HUES64 (cell line): ENCODE results near the gene CCDC34.
"Not testable (repeated sequence)": the region's sequence is repeated elsewhere in the genome, so short reads cannot be mapped to it uniquely, and the experiment has no call there.

ENCODE experiments used
- H3K27ac ChIP-seq: 2 replicates; pipeline ENCODE4 v1.7.0; 2013; ENCODE audit warnings: low read depth, low read length, inconsistent platforms
- H3K27me3 ChIP-seq: 2 replicates; pipeline ENCODE4 v1.6.1; 2013; ENCODE audit warnings: mild to moderate bottlenecking, low read length; ENCODE audit not compliant: insufficient read depth
- H3K36me3 ChIP-seq: 2 replicates; pipeline ENCODE4 v1.6.1; 2013; ENCODE audit warnings: mild to moderate bottlenecking, low read length; ENCODE audit not compliant: insufficient read depth
- H3K4me1 ChIP-seq: 2 replicates; pipeline ENCODE4 v1.6.1; 2013; ENCODE audit warnings: mild to moderate bottlenecking, low read length, moderate library complexity; ENCODE audit not compliant: insufficient read depth
- H3K4me3 ChIP-seq: 2 replicates; pipeline ENCODE4 v1.5.1; 2013; ENCODE audit warnings: mild to moderate bottlenecking, low read length, moderate library complexity
- H3K9ac ChIP-seq: 2 replicates; pipeline ENCODE4 v1.6.1; 2013; ENCODE audit warnings: mild to moderate bottlenecking, low read depth, low read length
- H3K9me3 ChIP-seq: 2 replicates; pipeline ENCODE4 v1.6.1; 2013; ENCODE audit warnings: low read depth, low read length; ENCODE audit not compliant: insufficient read depth
- WGBS: fragments of 150-250, 120-280 bp; methylation state at CpG from one replicate; pipeline ENCODE4 v1.1.7; 2013; ENCODE audit warnings: missing lambda C conversion rate; 5-methylcytosine and 5-hydroxymethylcytosine counted together

Gene CCDC34

DNA sequence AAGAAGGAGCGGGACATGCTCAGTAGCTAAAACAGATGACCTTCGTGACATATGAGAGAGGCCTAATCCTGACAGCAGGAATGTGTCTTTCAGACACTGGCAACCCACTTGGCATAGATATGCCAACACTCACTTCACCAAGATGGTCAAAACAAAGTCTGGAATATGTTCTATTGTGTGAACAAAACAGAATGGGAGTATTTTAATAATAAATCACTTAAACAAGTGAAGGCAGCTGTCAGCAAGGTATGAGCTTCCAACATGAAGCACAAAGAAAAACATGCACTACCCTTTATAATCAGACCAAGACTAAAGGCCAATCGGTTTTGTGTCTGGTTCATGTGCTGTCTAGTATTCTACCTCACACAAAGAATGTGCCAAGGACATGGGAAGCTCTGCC, 23.1 kb downstream of the CCDC34 start:
- 89% methylated on average over 3 of the region's 3 CpGs for WGBS
- no peak overlapping the region for H3K4me3 ChIP-seq
- H3K9ac ChIP-seq: no peak overlapping the region
- H3K9me3 ChIP-seq: no peaks in the 10 kb centered on the region
- H3K4me1 ChIP-seq: no peaks in the 10 kb centered on the region
- no peak overlapping the region for H3K27ac ChIP-seq
- no peaks in the 10 kb centered on the region for H3K27me3 ChIP-seq
- peaks cover 24% of the 10 kb centered on the region for H3K36me3 ChIP-seq

DNA sequence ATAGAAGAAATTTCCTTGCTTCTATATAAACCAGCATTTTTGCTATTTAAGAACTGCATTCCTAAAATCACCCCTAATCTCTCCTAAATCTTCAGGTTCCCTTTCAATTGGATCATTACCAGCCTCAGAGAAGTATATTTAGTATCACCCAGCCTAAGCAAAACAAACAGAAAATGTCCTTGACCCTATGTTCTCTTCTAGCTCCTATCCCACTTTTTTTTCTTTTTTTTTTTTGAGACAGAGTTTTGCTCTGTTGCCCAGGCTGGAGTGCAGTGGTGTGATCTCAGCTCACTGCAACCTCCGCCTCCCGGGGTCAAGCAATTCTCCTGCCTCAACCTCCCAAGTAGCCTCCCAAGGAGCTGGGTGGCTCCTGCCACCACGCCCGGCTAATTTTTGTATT, 28.3 kb downstream of the CCDC34 start:
- WGBS: 93% methylated on average over 4 of the region's 4 CpGs
- peaks cover 13% of the 10 kb centered on the region for H3K4me1 ChIP-seq

DNA sequence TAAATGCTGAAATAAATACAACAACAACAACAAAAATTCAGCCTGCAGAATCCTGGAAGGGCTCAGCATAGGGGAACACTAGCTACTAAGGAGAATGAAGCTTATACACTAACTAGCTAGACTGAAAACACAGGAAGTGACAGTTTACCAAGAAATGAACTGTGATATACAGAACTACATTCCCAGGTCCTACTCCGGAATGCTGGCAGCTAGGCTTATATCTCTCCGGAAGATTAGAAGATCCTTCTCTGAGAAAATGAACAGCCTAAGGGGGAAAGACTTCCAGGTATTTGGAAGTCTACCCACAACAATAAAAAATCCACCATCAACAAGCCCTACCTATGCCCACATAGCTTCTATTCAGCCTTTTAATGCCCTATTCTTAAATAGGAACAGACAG, 31.0 kb downstream of the CCDC34 start:
- Histone ChIP-seq H3K36me3 (0 out of 2 replicates have a peak, but pooled peaks cover 4% of the 10 kb centered on the region), H3K9ac (no peak overlapping the region), H3K27ac (no peak overlapping the region), H3K9me3 (no peaks in the 10 kb centered on the region), H3K4me1 (peaks cover 22% of the 10 kb centered on the region), H3K4me3 (no peak overlapping the region), H3K27me3 (no peaks in the 10 kb centered on the region)
- 83% methylated on average over 2 of the region's 2 CpGs for WGBS

More for the DNA sequence above, 28.3 kb downstream of the CCDC34 start:
- H3K27me3 ChIP-seq, H3K4me3 ChIP-seq, H3K27ac ChIP-seq, H3K9me3 ChIP-seq, H3K9ac ChIP-seq, H3K36me3 ChIP-seq: not testable (repeated sequence)

DNA sequence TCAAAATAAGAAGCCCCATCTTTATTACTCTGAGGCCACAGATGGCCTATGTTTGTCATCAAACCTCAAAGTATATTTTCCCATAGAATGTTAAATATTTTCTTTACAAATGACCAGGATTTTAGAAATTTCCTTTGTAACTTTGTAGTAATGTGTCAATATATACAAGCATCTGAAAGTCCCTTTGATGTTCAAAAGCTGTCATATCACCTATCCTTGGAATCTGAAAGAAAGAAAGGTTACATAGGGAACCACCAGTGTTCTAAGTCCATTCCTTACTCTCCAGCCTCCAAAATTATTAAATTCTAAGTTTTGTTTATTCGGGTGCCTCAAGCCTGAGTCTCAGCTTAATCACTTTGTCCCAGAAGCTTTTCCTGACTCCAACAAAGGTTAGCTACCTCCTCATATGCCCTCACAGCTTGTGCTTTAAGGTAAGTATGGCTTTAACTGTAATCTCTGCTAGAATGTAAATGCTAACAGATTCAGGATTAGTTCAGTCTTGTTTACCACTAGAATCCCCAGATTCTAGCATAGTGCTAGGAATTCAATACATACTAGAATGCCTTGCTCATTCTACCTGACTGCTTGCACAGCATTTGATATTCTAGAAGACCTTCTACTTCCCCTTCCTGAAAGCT, 32.3 kb downstream of the CCDC34 start:
- WGBS: 96% methylated on average over 1 of the region's 1 CpG
- Histone ChIP-seq H3K4me1 (peaks cover 22% of the 10 kb centered on the region), H3K4me3 (no peak overlapping the region), H3K9ac (no peak overlapping the region), H3K36me3 (0 out of 2 replicates have a peak, but pooled peaks cover 4% of the 10 kb centered on the region), H3K27me3 (no peaks in the 10 kb centered on the region), H3K9me3 (no peaks in the 10 kb centered on the region), H3K27ac (no peak overlapping the region; the same call in 1 of the 2 replicates)

DNA sequence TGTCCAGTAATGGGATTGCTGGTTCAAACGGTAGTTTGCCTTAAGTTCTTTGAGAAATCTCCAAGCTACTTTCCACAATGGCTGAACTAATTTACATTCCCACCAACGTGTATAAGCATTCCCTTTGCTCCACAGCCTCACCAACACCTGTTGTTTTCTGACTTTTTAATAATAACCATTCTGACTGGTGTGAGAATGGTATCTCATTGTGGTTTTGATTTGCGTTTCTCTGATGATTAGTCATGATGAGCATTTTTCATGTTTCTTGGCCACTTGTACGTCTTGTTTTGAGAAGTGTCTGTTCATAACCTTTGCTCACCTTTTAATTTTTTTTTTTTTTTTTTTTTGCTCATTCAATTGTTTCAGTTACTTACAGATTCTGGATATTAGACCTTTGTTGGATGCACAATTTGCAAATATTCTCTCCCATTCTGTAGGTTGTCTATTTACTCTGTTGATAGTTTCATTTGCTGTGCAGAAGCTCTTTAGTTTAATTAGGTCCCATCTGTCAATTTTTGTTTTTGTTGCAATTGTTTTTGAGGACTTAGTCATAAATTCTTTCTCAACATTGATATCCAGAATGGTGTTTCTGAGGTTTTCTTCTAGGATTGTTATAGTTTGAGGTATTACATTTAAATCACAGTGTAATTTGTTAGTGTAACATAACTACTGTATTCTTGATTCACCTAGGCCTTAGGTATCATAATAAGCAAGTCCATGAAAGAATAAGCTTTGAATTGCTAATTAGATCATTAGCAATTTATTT, 33.0 kb downstream of the CCDC34 start:
- 95% methylated on average over 4 of the region's 4 CpGs for WGBS
- peaks cover 22% of the 10 kb centered on the region for H3K4me1 ChIP-seq

DNA sequence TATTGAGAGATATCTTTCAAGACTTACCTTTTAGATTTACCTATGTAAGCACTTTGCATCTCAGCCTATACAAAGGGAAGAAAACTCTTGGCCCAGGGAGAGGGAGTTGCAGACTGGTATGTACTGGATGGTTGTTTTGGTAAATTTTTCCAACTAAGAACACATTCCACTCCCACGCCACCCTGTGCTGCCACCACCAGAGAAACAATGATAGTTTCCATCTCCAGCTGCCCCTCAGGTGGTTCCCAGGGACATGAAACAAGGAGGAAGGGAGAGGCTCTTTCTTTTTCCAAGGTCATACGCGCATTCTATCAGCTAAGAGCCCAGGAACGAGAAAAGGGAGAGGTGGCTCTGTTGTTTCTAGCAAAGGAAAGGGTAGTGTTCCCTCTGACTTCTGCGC, 34.4 kb downstream of the CCDC34 start:
- Histone ChIP-seq H3K9ac (no peak overlapping the region), H3K27me3 (no peaks in the 10 kb centered on the region), H3K4me3 (no peak overlapping the region), H3K4me1 (peaks cover 22% of the 10 kb centered on the region), H3K9me3 (no peaks in the 10 kb centered on the region), H3K36me3 (0 out of 2 replicates have a peak, but pooled peaks cover 4% of the 10 kb centered on the region), H3K27ac (peak overlapping the region; percentile 48; the same call in 1 of the 2 replicates)
- WGBS: 50% methylated on average over 4 of the region's 5 CpGs

More for the DNA sequence above, 33.0 kb downstream of the CCDC34 start:
- Histone ChIP-seq H3K9ac (no peak overlapping the region), H3K27ac (no peak overlapping the region), H3K4me3 (no peak overlapping the region), H3K9me3 (no peaks in the 10 kb centered on the region), H3K36me3 (0 out of 2 replicates have a peak, but pooled peaks cover 4% of the 10 kb centered on the region), H3K27me3 (no peaks in the 10 kb centered on the region)

GRCh38 chr11:27327064-27327463, 36.0 kb downstream of the CCDC34 start:
- H3K27me3 ChIP-seq, H3K36me3 ChIP-seq, H3K9ac ChIP-seq, H3K27ac ChIP-seq, H3K9me3 ChIP-seq, H3K4me3 ChIP-seq: not testable (repeated sequence)
- 86% methylated on average over 1 of the region's 2 CpGs for WGBS
- H3K4me1 ChIP-seq: peaks cover 21% of the 10 kb centered on the region

- peaks cover 12% of the 10 kb centered on the region for H3K4me1 ChIP-seq
- H3K4me3 ChIP-seq, H3K27ac ChIP-seq, H3K9me3 ChIP-seq, H3K27me3 ChIP-seq, H3K36me3 ChIP-seq, H3K9ac ChIP-seq: not testable (repeated sequence)
- WGBS: 84% methylated on average over 3 of the region's 3 CpGs
These were observed 40.8 kb downstream of the CCDC34 start for GRCh38 chr11:27322196-27322595.

GRCh38 chr11:27321340-27321739, 41.7 kb downstream of the CCDC34 start:
- H3K9ac ChIP-seq, H3K27me3 ChIP-seq, H3K9me3 ChIP-seq, H3K36me3 ChIP-seq, H3K27ac ChIP-seq, H3K4me3 ChIP-seq: not testable (repeated sequence)
- peaks cover 12% of the 10 kb centered on the region for H3K4me1 ChIP-seq
- WGBS: 95% methylated on average over 10 of the region's 10 CpGs

- Histone ChIP-seq H3K27me3 (no peaks in the 10 kb centered on the region), H3K9me3 (peaks cover 3% of the 10 kb centered on the region; the same call in 1 of the 2 replicates), H3K27ac (no peak overlapping the region), H3K36me3 (no peaks in the 10 kb centered on the region), H3K9ac (no peak overlapping the region), H3K4me1 (peaks cover 12% of the 10 kb centered on the region), H3K4me3 (no peak overlapping the region)
- WGBS: 62% methylated on average over 2 of the region's 2 CpGs
These were observed 43.9 kb downstream of the CCDC34 start for GRCh38 chr11:27319072-27319471.

GRCh38 chr11:27317751-27318150, 45.3 kb downstream of the CCDC34 start:
- Histone ChIP-seq H3K36me3 (no peaks in the 10 kb centered on the region), H3K4me3 (no peak overlapping the region), H3K9ac (no peak overlapping the region), H3K4me1 (peaks cover 12% of the 10 kb centered on the region), H3K9me3 (peaks cover 3% of the 10 kb centered on the region; the same call in 1 of the 2 replicates), H3K27ac (no peak overlapping the region), H3K27me3 (no peaks in the 10 kb centered on the region)
- WGBS: 43% methylated on average over 2 of the region's 2 CpGs
